IMR-90 (cell line): ENCODE data around the gene CFH.

Source experiments
- CHD1 ChIP-seq: IDR thresholded peaks from 2 replicates; pipeline ENCODE4 v1.6.1; 2012; ENCODE audit warnings: low read depth, low read length, improper control_type of control experiment
- FOS ChIP-seq: fragments of 150-350 bp; IDR thresholded peaks from 2 replicates; pipeline ENCODE4 v1.6.1; 2016; ENCODE audit warnings: low read depth, low read length
- POLR2A ChIP-seq: IDR thresholded peaks from 2 replicates; pipeline ENCODE4 v1.6.1; 2012; ENCODE audit warnings: mild to moderate bottlenecking, low read depth, low read length
- TF ChIP-seq, protein P1 (sequence below): conservative IDR thresholded peaks from 2 replicates; pipeline ENCODE4 v1.5.1; 2012; ENCODE audit warnings: mild to moderate bottlenecking, low read depth, low read length, improper control_type of control experiment

DNA sequence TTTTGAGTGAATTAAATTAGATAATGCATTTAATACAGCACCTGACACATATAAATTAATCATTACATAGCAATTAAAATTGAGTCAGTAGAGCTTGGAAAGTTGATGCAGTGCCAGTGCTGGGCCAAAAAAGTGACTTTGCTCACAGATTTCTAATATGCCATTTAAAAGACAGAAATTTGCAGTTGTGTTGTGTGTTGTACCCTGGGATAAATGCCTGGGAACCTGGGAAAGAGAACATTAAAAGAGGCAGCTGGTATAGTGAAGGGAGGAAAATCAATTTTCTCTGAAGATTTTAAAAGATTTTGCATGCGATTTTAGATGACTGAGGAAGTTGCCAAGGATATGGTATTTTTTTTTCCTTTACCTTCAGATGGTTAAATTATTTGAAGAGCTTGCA lies 10.9 kb upstream of the CFH start:
- TF ChIP-seq FOS (no peak), POLR2A (no peak), CHD1 (no peak)
- TF ChIP-seq, protein P1, sequence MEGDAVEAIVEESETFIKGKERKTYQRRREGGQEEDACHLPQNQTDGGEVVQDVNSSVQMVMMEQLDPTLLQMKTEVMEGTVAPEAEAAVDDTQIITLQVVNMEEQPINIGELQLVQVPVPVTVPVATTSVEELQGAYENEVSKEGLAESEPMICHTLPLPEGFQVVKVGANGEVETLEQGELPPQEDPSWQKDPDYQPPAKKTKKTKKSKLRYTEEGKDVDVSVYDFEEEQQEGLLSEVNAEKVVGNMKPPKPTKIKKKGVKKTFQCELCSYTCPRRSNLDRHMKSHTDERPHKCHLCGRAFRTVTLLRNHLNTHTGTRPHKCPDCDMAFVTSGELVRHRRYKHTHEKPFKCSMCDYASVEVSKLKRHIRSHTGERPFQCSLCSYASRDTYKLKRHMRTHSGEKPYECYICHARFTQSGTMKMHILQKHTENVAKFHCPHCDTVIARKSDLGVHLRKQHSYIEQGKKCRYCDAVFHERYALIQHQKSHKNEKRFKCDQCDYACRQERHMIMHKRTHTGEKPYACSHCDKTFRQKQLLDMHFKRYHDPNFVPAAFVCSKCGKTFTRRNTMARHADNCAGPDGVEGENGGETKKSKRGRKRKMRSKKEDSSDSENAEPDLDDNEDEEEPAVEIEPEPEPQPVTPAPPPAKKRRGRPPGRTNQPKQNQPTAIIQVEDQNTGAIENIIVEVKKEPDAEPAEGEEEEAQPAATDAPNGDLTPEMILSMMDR: no peak
